ENCODE data around the gene ABCB4. TPM values are rescaled to one million over a fixed set of nuclear protein-coding genes. Genes with fewer than 3 reads are reported as not detected.

ABCB4 gene
- total and polyA plus RNA-seq, 12 donors, result 1.2 to 14.4 (median 6.8) TPM

- WGBS, 2 donors, result 75 to 85% methylated on average over 1 of the region's 1 CpG
- ATAC-seq (no peak), DNase-seq (no peak)
- intact Hi-C loops (cut with DNase I), result loop anchor here in 1 of 10 donors (10.0 kb wide), 1 partner anchor 748 kb away; no protein-coding TSS in a partner anchor
- Histone ChIP-seq H3K36me3 (peaks cover 0 to 79% (median 19%) of the 10 kb centered on the region in 9 donors), H3K27ac (no peak overlapping the region), H3K4me3 (no peak overlapping the region), H3K27me3 (no peaks in the 10 kb centered on the region), H3K9me3 (peaks cover 0 to 30% (median 0%) of the 10 kb centered on the region in 11 donors), H3K4me1 (no peaks in the 10 kb centered on the region)
- TF ChIP-seq, protein P1, sequence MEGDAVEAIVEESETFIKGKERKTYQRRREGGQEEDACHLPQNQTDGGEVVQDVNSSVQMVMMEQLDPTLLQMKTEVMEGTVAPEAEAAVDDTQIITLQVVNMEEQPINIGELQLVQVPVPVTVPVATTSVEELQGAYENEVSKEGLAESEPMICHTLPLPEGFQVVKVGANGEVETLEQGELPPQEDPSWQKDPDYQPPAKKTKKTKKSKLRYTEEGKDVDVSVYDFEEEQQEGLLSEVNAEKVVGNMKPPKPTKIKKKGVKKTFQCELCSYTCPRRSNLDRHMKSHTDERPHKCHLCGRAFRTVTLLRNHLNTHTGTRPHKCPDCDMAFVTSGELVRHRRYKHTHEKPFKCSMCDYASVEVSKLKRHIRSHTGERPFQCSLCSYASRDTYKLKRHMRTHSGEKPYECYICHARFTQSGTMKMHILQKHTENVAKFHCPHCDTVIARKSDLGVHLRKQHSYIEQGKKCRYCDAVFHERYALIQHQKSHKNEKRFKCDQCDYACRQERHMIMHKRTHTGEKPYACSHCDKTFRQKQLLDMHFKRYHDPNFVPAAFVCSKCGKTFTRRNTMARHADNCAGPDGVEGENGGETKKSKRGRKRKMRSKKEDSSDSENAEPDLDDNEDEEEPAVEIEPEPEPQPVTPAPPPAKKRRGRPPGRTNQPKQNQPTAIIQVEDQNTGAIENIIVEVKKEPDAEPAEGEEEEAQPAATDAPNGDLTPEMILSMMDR (IDR thresholded peaks at IDR 0.05), result no peak
Observed at GRCh38 chr7:87356448-87356847, 119.0 kb downstream of the ABCB4 start.

DNA sequence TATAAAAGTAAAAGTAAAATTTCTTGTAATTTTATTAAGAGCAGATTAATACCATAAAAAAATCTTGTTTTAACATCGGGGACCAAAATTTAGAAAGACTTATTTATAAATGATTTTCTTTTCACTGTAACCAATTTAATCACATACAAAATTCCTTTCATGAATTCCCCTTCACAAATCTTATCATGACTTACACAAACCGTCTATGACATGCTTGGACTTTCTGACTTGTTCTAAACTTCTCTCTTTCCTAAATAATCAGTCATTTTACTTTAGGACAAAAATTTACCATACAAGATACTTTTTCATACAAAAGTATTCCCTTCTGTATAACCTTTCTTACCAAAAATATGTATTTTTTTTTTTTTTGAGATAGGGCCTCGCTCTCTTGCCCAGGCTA, 120.7 kb downstream of the ABCB4 start:
- intact Hi-C loops (cut with DNase I), result loop anchor here in 1 of 10 donors (10.0 kb wide), 1 partner anchor 750 kb away; no protein-coding TSS in a partner anchor
- DNase-seq (no peak), ATAC-seq (no peak)
- no peaks in the 10 kb centered on the region for H3K4me1 ChIP-seq
- peaks cover 0 to 30% (median 0%) of the 10 kb centered on the region in 11 donors for H3K9me3 ChIP-seq
- H3K4me3 ChIP-seq, result no peak overlapping the region
- no peak overlapping the region for H3K27ac ChIP-seq
- H3K36me3 ChIP-seq, result peaks cover 0 to 81% (median 24%) of the 10 kb centered on the region in 9 donors
- 92% methylated on average over 3 of the region's 3 CpGs for WGBS, 2 donors
- TF ChIP-seq, protein P1 (IDR thresholded peaks at IDR 0.05), result no peak
- H3K27me3 ChIP-seq, result no peaks in the 10 kb centered on the region

Other genes starting within 250 kb of the ABCB4 start
- 10 to 100 TPM in 1 of 10 donors, 1 to 10 TPM in 9; 4.5 to 10.6 (median 7.7) TPM for gene CROT, start 130.0 kb downstream of the ABCB4 start, total RNA-seq
- 1 to 10 TPM; 4.3 to 5.6 TPM for gene CROT, start 130.0 kb downstream of the ABCB4 start, polyA plus RNA-seq
- gene ABCB1, start 125.2 kb upstream of the ABCB4 start, total RNA-seq, result 1 to 10 TPM; 1.6 to 7.1 (median 2.7) TPM
- gene ABCB1, start 125.2 kb upstream of the ABCB4 start, polyA plus RNA-seq, result 1 to 10 TPM; 1.3 to 4.3 TPM
- 1 to 10 TPM in 4 of 10 donors, under 1 TPM in 6; 0.38 to 2.0 (median 0.87) TPM for gene RUNDC3B, start 152.7 kb upstream of the ABCB4 start, total RNA-seq
- gene RUNDC3B, start 152.7 kb upstream of the ABCB4 start, polyA plus RNA-seq, result under 1 TPM; 0.75 to 0.95 TPM